Uterus (tissue), 4 donors: ENCODE measurements around the gene MID1IP1. TPM values are rescaled to one million over a fixed set of nuclear protein-coding genes. Genes with fewer than 3 reads are reported as not detected.

Experiments used
- DNase-seq, 2 donors: peaks; one replicate each; pipeline ENCODE4 v3.0.0-alpha.2; 2019 to 2020
- H3K27ac ChIP-seq, 2 donors: fragments of 200-600 bp; sonication (generic); 1 replicate in 1 of 2; 2 replicates in 1 of 2; pipeline ENCODE4 v1.5.1; 2016 to 2018
- H3K27me3 ChIP-seq, 2 donors: fragments of 200-600 bp; sonication (generic); one replicate each; pipeline ENCODE4 v1.5.1; 2018 to 2019; ENCODE audit warnings: control low read depth in 1 of 2
- H3K36me3 ChIP-seq, 2 donors: fragments of 200-600 bp; sonication (generic); one replicate each; pipeline ENCODE4 v1.5.1; 2019; ENCODE audit warnings: control low read depth in 1 of 2
- H3K4me1 ChIP-seq, 2 donors: fragments of 200-600 bp; sonication (generic); one replicate each; pipeline ENCODE4 v1.5.1; 2018 to 2019; ENCODE audit warnings: control low read depth in 1 of 2
- H3K4me3 ChIP-seq, 2 donors: fragments of 200-600 bp; sonication (generic); 1 replicate in 1 of 2; 2 replicates in 1 of 2; pipeline ENCODE4 v1.5.1; 2018 to 2019; ENCODE audit warnings: mild to moderate bottlenecking in 1 of 2
- H3K9me3 ChIP-seq, 2 donors: fragments of 200-600 bp; sonication (generic); one replicate each; pipeline ENCODE4 v1.5.1; 2019; ENCODE audit warnings: control low read depth in 1 of 2
- CTCF ChIP-seq, 4 experiments: fragments of 200-600 bp in 2 of 4; fragments of 450-650 bp in 2 of 4; sonication (generic) in 2 of 4; IDR thresholded peaks; one replicate each; pipeline ENCODE4 v1.5.1; 2016 to 2019; ENCODE audit warnings: antibody characterized with exemption in 4 of 4, mild to moderate bottlenecking in 2 of 4, moderate library complexity in 1 of 4
- POLR2A ChIP-seq, 2 donors: fragments of 450-650 bp; IDR thresholded peaks; one replicate each; pipeline ENCODE4 v1.6.1; 2016; ENCODE audit warnings: antibody characterized with exemption in 2 of 2, mild to moderate bottlenecking in 1 of 2, moderate library complexity in 1 of 2
- intact Hi-C: fragments of 100-400 bp; cut with DNase I; formaldehyde crosslinking; loops from one replicate; pipeline ENCODE4 v1.15.1; 2023; ENCODE audit warnings: low total_unique reads
- total RNA-seq, 4 donors: library from RNA; depleted of rRNA in 3 of 4; stranded (reverse); fragments of >200 nt in 3 of 4; gene quantifications; one replicate each; pipeline versions ENCODE4 v1.1.0 to v1.2.4, GENCODE V29; 2014 to 2023
- donor health status: DM: yes; HTN: yes; CAD: no.

Gene MID1IP1
- total RNA-seq, 4 donors from 2014 or later: 13.1 to 39.4 (median 27.9) TPM

- no peaks in the 10 kb centered on the region for H3K36me3 ChIP-seq
- H3K27me3 ChIP-seq: no peaks in the 10 kb centered on the region
- intact Hi-C loops: no loop called here
- no peak for TF ChIP-seq POLR2A (IDR thresholded peaks at IDR 0.05)
- TF ChIP-seq CTCF (IDR thresholded peaks at IDR 0.05): no peak
- H3K9me3 ChIP-seq: no peaks in the 10 kb centered on the region
- no peak overlapping the region for H3K27ac ChIP-seq
- DNase-seq: no peak
- H3K4me3 ChIP-seq: no peak overlapping the region
- H3K4me1 ChIP-seq: peaks cover 0 to 4% of the 10 kb centered on the region in 2 donors
Observed at GRCh38 chrX:38799995-38800580, 1.2 kb upstream of the MID1IP1 start.

GRCh38 chrX:38803243-38803587, 2.0 kb downstream of the MID1IP1 start:
- Histone ChIP-seq H3K36me3 (no peaks in the 10 kb centered on the region), H3K9me3 (no peaks in the 10 kb centered on the region), H3K4me3 (peak overlapping the region; percentile 53 to 58), H3K27me3 (no peaks in the 10 kb centered on the region), H3K4me1 (peaks cover 0 to 4% of the 10 kb centered on the region in 2 donors), H3K27ac (peak overlapping the region; percentile 87)
- intact Hi-C loops: no loop called here
- TF ChIP-seq CTCF (IDR thresholded peaks at IDR 0.05) (no peak), POLR2A (IDR thresholded peaks at IDR 0.05) (no peak)
- no peak for DNase-seq

- no peaks in the 10 kb centered on the region for H3K36me3 ChIP-seq
- intact Hi-C loops: no loop called here
- TF ChIP-seq POLR2A (IDR thresholded peaks at IDR 0.05) (peak; percentile 58 to 74), CTCF (IDR thresholded peaks at IDR 0.05) (no peak)
Observed at GRCh38 chrX:38803588-38804431, 2.6 kb downstream of the MID1IP1 start.

GRCh38 chrX:38804432-38804681, 3.1 kb downstream of the MID1IP1 start:
- H3K27me3 ChIP-seq: no peaks in the 10 kb centered on the region
- H3K36me3 ChIP-seq: no peaks in the 10 kb centered on the region
- peak overlapping the region; percentile 87 for H3K27ac ChIP-seq
- TF ChIP-seq POLR2A (IDR thresholded peaks at IDR 0.05) (no peak), CTCF (IDR thresholded peaks at IDR 0.05) (no peak)
- no peaks in the 10 kb centered on the region for H3K9me3 ChIP-seq
- no peak for DNase-seq
- peaks cover 0 to 4% of the 10 kb centered on the region in 2 donors for H3K4me1 ChIP-seq
- H3K4me3 ChIP-seq: peak overlapping the region; percentile 53 to 58
- intact Hi-C loops: no loop called here

More at GRCh38 chrX:38803588-38804431, 2.6 kb downstream of the MID1IP1 start:
- Histone ChIP-seq H3K9me3 (no peaks in the 10 kb centered on the region), H3K4me1 (peaks cover 0 to 4% of the 10 kb centered on the region in 2 donors), H3K27me3 (no peaks in the 10 kb centered on the region), H3K4me3 (peak overlapping the region; percentile 53 to 58), H3K27ac (peak overlapping the region; percentile 87)
- DNase-seq: peak; percentile 75 to 77

- no peaks in the 10 kb centered on the region for H3K9me3 ChIP-seq
- TF ChIP-seq POLR2A (IDR thresholded peaks at IDR 0.05) (no peak), CTCF (IDR thresholded peaks at IDR 0.05) (no peak)
- H3K4me3 ChIP-seq: peak overlapping the region; percentile 53 to 58
- peak; percentile 20 to 33 for DNase-seq
- intact Hi-C loops: no loop called here
- H3K4me1 ChIP-seq: peaks cover 0 to 4% of the 10 kb centered on the region in 2 donors
- no peaks in the 10 kb centered on the region for H3K36me3 ChIP-seq
- H3K27ac ChIP-seq: peak overlapping the region; percentile 87
- no peaks in the 10 kb centered on the region for H3K27me3 ChIP-seq
Observed at GRCh38 chrX:38804682-38805431, 3.6 kb downstream of the MID1IP1 start.
